ENCODE data around the gene OGFOD3.

DNA sequence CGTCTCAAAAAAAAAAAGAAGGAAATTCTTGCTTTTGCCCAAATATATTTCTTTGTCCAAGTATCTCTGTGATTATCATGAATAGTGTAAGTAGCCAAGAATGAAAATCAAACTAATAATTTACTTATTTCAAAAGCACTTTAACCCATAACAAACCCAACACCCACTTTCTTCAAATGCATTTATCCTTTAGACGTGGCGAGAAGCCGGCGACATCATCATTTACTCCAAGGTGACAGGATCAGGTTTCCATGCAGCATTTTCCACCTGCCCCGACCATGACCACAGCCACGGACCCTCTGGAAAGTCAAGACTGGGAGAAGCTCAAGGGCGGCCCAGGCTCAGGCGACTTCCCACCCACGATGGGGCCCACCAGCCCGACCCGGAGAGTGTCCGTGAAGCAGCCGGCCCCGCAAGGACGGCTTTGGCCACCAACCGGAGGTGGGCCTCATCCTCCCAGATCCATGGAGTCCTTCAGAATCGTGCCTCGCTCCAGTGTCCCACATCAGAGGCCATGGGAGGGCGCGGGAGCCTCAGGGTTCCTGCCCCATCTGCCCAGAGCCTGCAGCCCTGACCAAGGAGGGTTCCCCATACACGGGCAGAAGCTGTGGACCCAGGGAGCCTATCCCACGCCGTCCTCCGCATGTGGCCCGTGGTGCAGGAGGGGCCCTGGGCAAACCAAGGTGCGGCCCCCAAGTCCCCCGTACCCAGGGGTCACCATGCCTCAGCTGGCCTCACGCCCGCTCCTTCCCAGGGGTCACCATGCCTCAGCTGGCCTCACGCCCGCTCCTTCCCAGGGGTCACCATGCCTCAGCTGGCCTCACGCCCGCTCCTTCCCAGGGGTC lies 28.1 kb downstream of the OGFOD3 start:
- TF ChIP-seq, protein P1, sequence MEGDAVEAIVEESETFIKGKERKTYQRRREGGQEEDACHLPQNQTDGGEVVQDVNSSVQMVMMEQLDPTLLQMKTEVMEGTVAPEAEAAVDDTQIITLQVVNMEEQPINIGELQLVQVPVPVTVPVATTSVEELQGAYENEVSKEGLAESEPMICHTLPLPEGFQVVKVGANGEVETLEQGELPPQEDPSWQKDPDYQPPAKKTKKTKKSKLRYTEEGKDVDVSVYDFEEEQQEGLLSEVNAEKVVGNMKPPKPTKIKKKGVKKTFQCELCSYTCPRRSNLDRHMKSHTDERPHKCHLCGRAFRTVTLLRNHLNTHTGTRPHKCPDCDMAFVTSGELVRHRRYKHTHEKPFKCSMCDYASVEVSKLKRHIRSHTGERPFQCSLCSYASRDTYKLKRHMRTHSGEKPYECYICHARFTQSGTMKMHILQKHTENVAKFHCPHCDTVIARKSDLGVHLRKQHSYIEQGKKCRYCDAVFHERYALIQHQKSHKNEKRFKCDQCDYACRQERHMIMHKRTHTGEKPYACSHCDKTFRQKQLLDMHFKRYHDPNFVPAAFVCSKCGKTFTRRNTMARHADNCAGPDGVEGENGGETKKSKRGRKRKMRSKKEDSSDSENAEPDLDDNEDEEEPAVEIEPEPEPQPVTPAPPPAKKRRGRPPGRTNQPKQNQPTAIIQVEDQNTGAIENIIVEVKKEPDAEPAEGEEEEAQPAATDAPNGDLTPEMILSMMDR (conservative IDR thresholded peaks at IDR 0.05; ENCODE audit: low read depth in 2 of 2), result no peak
- TF ChIP-seq POLR2AphosphoS5 (IDR thresholded peaks at IDR 0.05; ENCODE audit: low read depth), result no peak
- TF ChIP-seq, protein P2, sequence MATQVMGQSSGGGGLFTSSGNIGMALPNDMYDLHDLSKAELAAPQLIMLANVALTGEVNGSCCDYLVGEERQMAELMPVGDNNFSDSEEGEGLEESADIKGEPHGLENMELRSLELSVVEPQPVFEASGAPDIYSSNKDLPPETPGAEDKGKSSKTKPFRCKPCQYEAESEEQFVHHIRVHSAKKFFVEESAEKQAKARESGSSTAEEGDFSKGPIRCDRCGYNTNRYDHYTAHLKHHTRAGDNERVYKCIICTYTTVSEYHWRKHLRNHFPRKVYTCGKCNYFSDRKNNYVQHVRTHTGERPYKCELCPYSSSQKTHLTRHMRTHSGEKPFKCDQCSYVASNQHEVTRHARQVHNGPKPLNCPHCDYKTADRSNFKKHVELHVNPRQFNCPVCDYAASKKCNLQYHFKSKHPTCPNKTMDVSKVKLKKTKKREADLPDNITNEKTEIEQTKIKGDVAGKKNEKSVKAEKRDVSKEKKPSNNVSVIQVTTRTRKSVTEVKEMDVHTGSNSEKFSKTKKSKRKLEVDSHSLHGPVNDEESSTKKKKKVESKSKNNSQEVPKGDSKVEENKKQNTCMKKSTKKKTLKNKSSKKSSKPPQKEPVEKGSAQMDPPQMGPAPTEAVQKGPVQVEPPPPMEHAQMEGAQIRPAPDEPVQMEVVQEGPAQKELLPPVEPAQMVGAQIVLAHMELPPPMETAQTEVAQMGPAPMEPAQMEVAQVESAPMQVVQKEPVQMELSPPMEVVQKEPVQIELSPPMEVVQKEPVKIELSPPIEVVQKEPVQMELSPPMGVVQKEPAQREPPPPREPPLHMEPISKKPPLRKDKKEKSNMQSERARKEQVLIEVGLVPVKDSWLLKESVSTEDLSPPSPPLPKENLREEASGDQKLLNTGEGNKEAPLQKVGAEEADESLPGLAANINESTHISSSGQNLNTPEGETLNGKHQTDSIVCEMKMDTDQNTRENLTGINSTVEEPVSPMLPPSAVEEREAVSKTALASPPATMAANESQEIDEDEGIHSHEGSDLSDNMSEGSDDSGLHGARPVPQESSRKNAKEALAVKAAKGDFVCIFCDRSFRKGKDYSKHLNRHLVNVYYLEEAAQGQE (IDR thresholded peaks at IDR 0.05; ENCODE audit: unreplicated experiment), result no peak
- no peak for TF ChIP-seq EZH2 (IDR thresholded peaks at IDR 0.05; ENCODE audit: low read depth, unreplicated experiment)
- TF ChIP-seq CREB1 (CRISPR knock-in tag; IDR thresholded peaks at IDR 0.05; ENCODE audit: low read depth), result no peak
- TF ChIP-seq JUNB (IDR thresholded peaks at IDR 0.05; ENCODE audit: unreplicated experiment), result no peak
- TF ChIP-seq EZH2phosphoT487 (IDR thresholded peaks at IDR 0.05; ENCODE audit: unreplicated experiment), result no peak
